T-cell (primary cell): ENCODE measurements around the gene VSTM4. TPM values are rescaled to one million over a fixed set of nuclear protein-coding genes. Genes with fewer than 3 reads are reported as not detected.

Experiments
- ATAC-seq, 4 experiments: fragments of 200-7000 bp in 3 of 4; fragments of 150-1000 bp in 1 of 4; cut with Tn5 transposase; replicated peaks in 1 of 4; 1 replicate in 3 of 4; 2 replicates in 1 of 4; pipeline ENCODE4 v1.10.0; 2021; ENCODE audit warnings: moderate library complexity in 3 of 4, mild to moderate bottlenecking in 2 of 4, moderate number of reproducible peaks in 1 of 4
- CTCF ChIA-PET, 2 donors: fragments of 300-600 bp; sonication (Branson Sonifier 250); formaldehyde crosslinking; loops; one replicate each; lab custom pipeline; 2022; ENCODE audit warnings: antibody characterized with exemption in 2 of 2; lab: Charles Lee
- POLR2A ChIA-PET, 2 donors: fragments of 300-600 bp; sonication (Branson Sonifier 250); formaldehyde crosslinking; loops; one replicate each; lab custom pipeline; 2022; ENCODE audit warnings: antibody characterized with exemption in 2 of 2; lab: Charles Lee
- DNase-seq, 35 experiments: peaks; one replicate each; pipeline versions ENCODE4 v3.0.0 to v3.0.0-alpha.2; 2013 to 2023
- H3K27ac ChIP-seq: one replicate; pipeline ENCODE4 v1.5.1; 2013; ENCODE audit warnings: low read length
- H3K27me3 ChIP-seq, 2 experiments: replicated peaks in 1 of 2; 1 replicate in 1 of 2; 2 replicates in 1 of 2; pipeline versions ENCODE4 v1.6.1 to v1.7.0; 2013; ENCODE audit warnings: low read length in 1 of 2, mixed read lengths in 1 of 2; ENCODE audit not compliant: control insufficient read depth in 2 of 2, insufficient read depth in 2 of 2; ENCODE audit errors: extremely low read depth in 1 of 2
- H3K36me3 ChIP-seq, 2 donors: 1 replicate in 1 of 2; 2 replicates in 1 of 2; pipeline versions ENCODE4 v1.6.1 to v1.7.0; 2013; ENCODE audit warnings: low read length in 1 of 2; ENCODE audit not compliant: control insufficient read depth in 2 of 2, insufficient read depth in 1 of 2; ENCODE audit errors: extremely low read depth in 1 of 2
- H3K4me1 ChIP-seq, 2 experiments: 1 replicate in 1 of 2; 2 replicates in 1 of 2; pipeline versions ENCODE4 v1.6.1 to v1.7.0; 2013; ENCODE audit warnings: low read length in 2 of 2, mixed read lengths in 1 of 2; ENCODE audit not compliant: insufficient read depth in 2 of 2, control insufficient read depth in 1 of 2; ENCODE audit errors: extremely low read depth in 1 of 2
- H3K4me3 ChIP-seq, 2 donors: 1 replicate in 1 of 2; 2 replicates in 1 of 2; pipeline versions ENCODE4 v1.5.1 to v1.7.0; 2013; ENCODE audit warnings: mild to moderate bottlenecking in 2 of 2, low read length in 1 of 2, moderate library complexity in 1 of 2; ENCODE audit not compliant: control insufficient read depth in 1 of 2; ENCODE audit errors: extremely low read depth in 1 of 2
- H3K9me3 ChIP-seq: 2 replicates; pipeline ENCODE4 v1.7.0; 2013
- H3K27ac Mint-ChIP-seq, 2 donors: one replicate each; pipeline ENCODE4 v1.8.0; 2020 to 2021; ENCODE audit warnings: mild to moderate bottlenecking in 2 of 2, mixed read lengths in 2 of 2
- H3K27me3 Mint-ChIP-seq, 2 donors: one replicate each; pipeline ENCODE4 v1.8.0; 2021 to 2022; ENCODE audit warnings: mixed read lengths in 2 of 2
- H3K36me3 Mint-ChIP-seq: one replicate; pipeline ENCODE4 v1.8.0; 2021; ENCODE audit warnings: mixed read lengths
- H3K4me1 Mint-ChIP-seq, 3 donors: one replicate each; pipeline ENCODE4 v1.8.0; 2020 to 2022; ENCODE audit warnings: mixed read lengths in 3 of 3, mild to moderate bottlenecking in 1 of 3
- H3K4me3 Mint-ChIP-seq, 3 donors: one replicate each; pipeline ENCODE4 v1.8.0; 2020 to 2022; ENCODE audit warnings: mild to moderate bottlenecking in 3 of 3, mixed read lengths in 3 of 3, moderate library complexity in 3 of 3
- H3K9me3 Mint-ChIP-seq, 3 donors: one replicate each; pipeline ENCODE4 v1.8.0; 2020 to 2022; ENCODE audit warnings: mixed read lengths in 3 of 3
- WGBS: methylation state at CpG from one replicate; pipeline ENCODE4 v1.1.5; 2013; ENCODE audit warnings: missing lambda C conversion rate; ENCODE audit not compliant: insufficient coverage; 5-methylcytosine and 5-hydroxymethylcytosine counted together
- total RNA-seq, 35 experiments: library from RNA in 6 of 35; stranded (reverse) in 6 of 35; fragments of 120-200 nt in 1 of 35; gene quantifications; one replicate each; pipeline versions ENCODE4 v1.2.1 to v1.2.4 and lab custom pipeline; 2013 to 2026

The VSTM4 gene
- total RNA-seq, 5 donors from 2014 or later (not counting 1 experiment from before 2014, with no cell fraction given): 0.09 to 0.19 (median 0.10) TPM; not detected in 2

GRCh38 chr10:49009199-49009979 lies 105.9 kb downstream of the VSTM4 start:
- no peaks in the 10 kb centered on the region for H3K9me3 ChIP-seq
- H3K36me3 Mint-ChIP-seq: no peaks in the 10 kb centered on the region
- no peak overlapping the region for H3K4me3 Mint-ChIP-seq
- no peak for DNase-seq
- H3K4me1 Mint-ChIP-seq: no peaks in the 10 kb centered on the region
- peaks cover 0 to 9% of the 10 kb centered on the region in 2 experiments for H3K27me3 ChIP-seq
- ChIA-PET POLR2A (no interaction called here), CTCF (no interaction called here)
- no peaks in the 10 kb centered on the region for H3K36me3 ChIP-seq
- no peak overlapping the region for H3K4me3 ChIP-seq
- 76% methylated on average over 6 of the region's 8 CpGs for WGBS
- H3K27ac ChIP-seq: no peak overlapping the region
- H3K9me3 Mint-ChIP-seq: no peaks in the 10 kb centered on the region
- no peak overlapping the region for H3K27ac Mint-ChIP-seq
- peaks cover 0 to 6% of the 10 kb centered on the region in 2 donors for H3K27me3 Mint-ChIP-seq
- ATAC-seq: no peak
- H3K4me1 ChIP-seq: no peaks in the 10 kb centered on the region

DNA sequence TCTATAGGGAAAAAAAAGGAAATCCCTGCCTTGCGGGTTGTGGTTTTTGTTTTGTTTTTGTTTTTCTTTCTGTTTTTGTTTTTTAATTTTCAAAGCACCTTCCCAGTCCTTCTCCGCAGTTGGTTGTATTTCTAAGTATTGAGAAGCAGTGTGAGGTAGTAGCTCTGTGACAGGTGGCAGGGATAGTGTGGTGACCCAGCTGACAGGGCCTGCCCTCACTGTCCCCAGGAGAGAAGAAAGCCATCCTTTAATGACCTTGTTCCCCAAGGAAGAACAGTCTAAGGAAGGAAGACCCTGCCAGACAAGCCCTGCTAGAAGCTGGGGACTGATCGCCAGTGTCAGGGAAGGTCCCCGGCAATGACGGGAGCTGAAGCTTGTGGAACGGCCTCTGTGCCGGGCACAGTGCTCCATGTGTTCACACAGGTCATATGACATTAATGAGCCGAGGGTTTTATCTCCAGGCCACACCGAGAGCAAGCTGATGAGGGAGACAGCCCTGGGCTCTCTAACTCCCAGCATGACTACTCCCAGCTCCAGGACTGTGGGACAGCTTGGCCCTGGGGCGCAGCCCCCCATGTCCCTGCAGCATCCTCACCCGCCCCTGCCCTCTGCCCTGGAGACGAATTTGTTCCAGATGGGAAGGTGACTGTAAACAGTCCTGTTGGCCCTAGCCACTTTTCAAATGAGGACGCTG lies 106.7 kb downstream of the VSTM4 start:
- ChIA-PET CTCF (interaction anchor here in 1 of 2 donors (0.6 kb wide), 1 partner anchor 20 kb away, joined by 4 read pairs; no protein-coding TSS in a partner anchor), POLR2A (no interaction called here)
- Mint-ChIP-seq H3K4me1 (no peaks in the 10 kb centered on the region), H3K27ac (no peak overlapping the region), H3K9me3 (no peaks in the 10 kb centered on the region), H3K36me3 (no peaks in the 10 kb centered on the region), H3K27me3 (peaks cover 0 to 6% of the 10 kb centered on the region in 2 donors), H3K4me3 (no peak overlapping the region)
- DNase-seq (no peak), ATAC-seq (no peak)
- Histone ChIP-seq H3K36me3 (no peaks in the 10 kb centered on the region), H3K9me3 (no peaks in the 10 kb centered on the region), H3K27me3 (peaks cover 0 to 8% of the 10 kb centered on the region in 2 experiments), H3K4me1 (no peaks in the 10 kb centered on the region), H3K4me3 (no peak overlapping the region), H3K27ac (no peak overlapping the region)
- WGBS: 88% methylated on average over 8 of the region's 13 CpGs

GRCh38 chr10:49008091-49008490 lies 107.2 kb downstream of the VSTM4 start:
- no peak overlapping the region for H3K4me3 ChIP-seq
- no peak overlapping the region for H3K4me3 Mint-ChIP-seq
- no peaks in the 10 kb centered on the region for H3K36me3 ChIP-seq
- ATAC-seq: no peak
- H3K4me1 ChIP-seq: no peaks in the 10 kb centered on the region
- H3K27me3 ChIP-seq: peaks cover 0 to 8% of the 10 kb centered on the region in 2 experiments
- no peaks in the 10 kb centered on the region for H3K9me3 ChIP-seq
- CTCF ChIA-PET: interaction anchor here in 1 of 2 donors (0.6 kb wide), 1 partner anchor 20 kb away, joined by 4 read pairs; no protein-coding TSS in a partner anchor
- H3K27ac ChIP-seq: no peak overlapping the region
- no peak overlapping the region for H3K27ac Mint-ChIP-seq
- DNase-seq: no peak
- WGBS: no CpG with 5 or more reads among the region's 1 CpG
- no peaks in the 10 kb centered on the region for H3K36me3 Mint-ChIP-seq
- POLR2A ChIA-PET: no interaction called here
- H3K27me3 Mint-ChIP-seq: peaks cover 0 to 6% of the 10 kb centered on the region in 2 donors
- H3K9me3 Mint-ChIP-seq: no peaks in the 10 kb centered on the region
- H3K4me1 Mint-ChIP-seq: no peaks in the 10 kb centered on the region

- Histone ChIP-seq H3K9me3 (no peaks in the 10 kb centered on the region), H3K27ac (no peak overlapping the region), H3K36me3 (no peaks in the 10 kb centered on the region), H3K27me3 (peaks cover 0 to 6% of the 10 kb centered on the region in 2 experiments), H3K4me1 (no peaks in the 10 kb centered on the region), H3K4me3 (no peak overlapping the region)
- ATAC-seq (no peak), DNase-seq (no peak)
- ChIA-PET POLR2A (no interaction called here), CTCF (no interaction called here)
- Mint-ChIP-seq H3K4me1 (no peaks in the 10 kb centered on the region), H3K27ac (no peak overlapping the region), H3K4me3 (no peak overlapping the region), H3K36me3 (no peaks in the 10 kb centered on the region), H3K9me3 (no peaks in the 10 kb centered on the region), H3K27me3 (peaks cover 0 to 6% of the 10 kb centered on the region in 2 donors)
- WGBS: 100% methylated on average over 1 of the region's 5 CpGs
Observed at GRCh38 chr10:49007129-49007528, 108.2 kb downstream of the VSTM4 start.

DNA sequence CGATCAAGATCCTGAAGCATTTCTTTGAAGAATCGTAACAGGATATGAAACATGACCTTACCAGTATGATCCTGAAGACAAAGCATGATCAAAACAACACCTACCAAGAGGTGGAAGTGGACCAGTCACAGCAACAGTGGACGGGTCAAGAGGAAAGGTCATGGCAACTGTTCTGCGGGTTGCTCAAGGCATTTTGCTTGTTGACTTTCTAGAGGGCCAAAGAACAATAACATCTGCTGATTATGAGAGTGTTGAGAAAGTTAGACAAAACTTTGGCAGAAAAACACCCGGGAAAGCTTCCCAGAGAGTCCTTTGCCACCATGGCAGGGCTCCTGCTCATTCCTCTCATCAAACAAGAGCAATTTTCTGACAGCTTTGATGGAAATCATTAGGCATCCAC lies 110.1 kb downstream of the VSTM4 start:
- ChIA-PET POLR2A (no interaction called here), CTCF (no interaction called here)
- Mint-ChIP-seq H3K4me3 (no peak overlapping the region), H3K27me3 (peaks cover 4 to 6% of the 10 kb centered on the region in 2 donors), H3K27ac (no peak overlapping the region), H3K36me3 (no peaks in the 10 kb centered on the region), H3K4me1 (no peaks in the 10 kb centered on the region), H3K9me3 (no peaks in the 10 kb centered on the region)
- Histone ChIP-seq H3K27me3 (peaks cover 0 to 8% of the 10 kb centered on the region in 2 experiments), H3K9me3 (no peaks in the 10 kb centered on the region), H3K27ac (no peak overlapping the region), H3K36me3 (no peaks in the 10 kb centered on the region), H3K4me1 (no peaks in the 10 kb centered on the region), H3K4me3 (no peak overlapping the region)
- ATAC-seq: no peak
- 84% methylated on average over 4 of the region's 5 CpGs for WGBS
- DNase-seq: no peak

- H3K27ac ChIP-seq: no peak overlapping the region
- ChIA-PET CTCF (no interaction called here), POLR2A (no interaction called here)
- no peaks in the 10 kb centered on the region for H3K4me1 ChIP-seq
- H3K4me3 ChIP-seq: no peak overlapping the region
- Mint-ChIP-seq H3K4me1 (no peaks in the 10 kb centered on the region), H3K36me3 (no peaks in the 10 kb centered on the region), H3K4me3 (no peak overlapping the region), H3K27ac (no peak overlapping the region), H3K27me3 (peaks cover 6 to 7% of the 10 kb centered on the region in 2 donors), H3K9me3 (no peaks in the 10 kb centered on the region)
- peaks cover 0 to 16% of the 10 kb centered on the region in 2 experiments for H3K27me3 ChIP-seq
- ATAC-seq: no peak
- no peak for DNase-seq
- WGBS: 85% methylated on average over 11 of the region's 17 CpGs
- H3K9me3 ChIP-seq: no peaks in the 10 kb centered on the region
- no peaks in the 10 kb centered on the region for H3K36me3 ChIP-seq
Observed at GRCh38 chr10:49001870-49002672, 113.3 kb downstream of the VSTM4 start.
